Inflammatory macrophage treated with lipopolysaccharide for 4 hours (primary cell): ENCODE data around the gene GGT7.
"Not testable (repeated sequence)": the region's sequence is repeated elsewhere in the genome, so short reads cannot be mapped to it uniquely, and the experiment has no call there.

Experiments used
- DNase-seq: peaks from one replicate; pipeline ENCODE4 v3.0.0-alpha.2; 2020

The GGT7 gene, protein sequence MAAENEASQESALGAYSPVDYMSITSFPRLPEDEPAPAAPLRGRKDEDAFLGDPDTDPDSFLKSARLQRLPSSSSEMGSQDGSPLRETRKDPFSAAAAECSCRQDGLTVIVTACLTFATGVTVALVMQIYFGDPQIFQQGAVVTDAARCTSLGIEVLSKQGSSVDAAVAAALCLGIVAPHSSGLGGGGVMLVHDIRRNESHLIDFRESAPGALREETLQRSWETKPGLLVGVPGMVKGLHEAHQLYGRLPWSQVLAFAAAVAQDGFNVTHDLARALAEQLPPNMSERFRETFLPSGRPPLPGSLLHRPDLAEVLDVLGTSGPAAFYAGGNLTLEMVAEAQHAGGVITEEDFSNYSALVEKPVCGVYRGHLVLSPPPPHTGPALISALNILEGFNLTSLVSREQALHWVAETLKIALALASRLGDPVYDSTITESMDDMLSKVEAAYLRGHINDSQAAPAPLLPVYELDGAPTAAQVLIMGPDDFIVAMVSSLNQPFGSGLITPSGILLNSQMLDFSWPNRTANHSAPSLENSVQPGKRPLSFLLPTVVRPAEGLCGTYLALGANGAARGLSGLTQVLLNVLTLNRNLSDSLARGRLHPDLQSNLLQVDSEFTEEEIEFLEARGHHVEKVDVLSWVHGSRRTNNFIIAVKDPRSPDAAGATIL

GRCh38 chr20:34872622-34873224 is at the start of gene GGT7:
Gene GGT7 (minus strand): TSS chr20:34872856. CDS start chr20:34872815, 41 bp downstream.
- DNase-seq, result peak; percentile 67

DNA sequence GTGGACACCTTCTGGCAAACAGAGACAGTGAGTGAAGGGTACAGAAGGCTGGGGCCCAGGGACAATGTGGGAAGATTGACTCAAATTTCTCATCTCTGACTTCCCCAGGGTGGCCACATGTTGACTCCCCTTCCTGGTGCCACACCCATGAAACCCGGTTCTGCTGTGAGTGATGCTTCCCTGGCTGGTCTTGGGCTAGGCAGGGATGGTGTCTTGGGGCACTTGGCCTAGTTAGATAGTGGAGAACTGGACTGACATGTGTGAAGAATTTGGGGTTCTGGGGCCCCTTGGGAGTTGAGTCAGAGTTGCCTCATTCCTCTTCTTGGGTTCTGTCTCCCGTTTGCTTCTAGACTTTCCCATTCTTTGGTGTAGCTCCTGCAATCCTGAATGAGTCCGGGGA is 48.8 kb upstream of the GGT7 start:
- no peak for DNase-seq

GRCh38 chr20:34920055-34920454 is 47.4 kb upstream of the GGT7 start:
- DNase-seq, result no peak

- no peak for DNase-seq
Measured at GRCh38 chr20:34916774-34917354, 44.2 kb upstream of the GGT7 start.

GRCh38 chr20:34915749-34916455 is 43.2 kb upstream of the GGT7 start:
- DNase-seq, result no peak

DNA sequence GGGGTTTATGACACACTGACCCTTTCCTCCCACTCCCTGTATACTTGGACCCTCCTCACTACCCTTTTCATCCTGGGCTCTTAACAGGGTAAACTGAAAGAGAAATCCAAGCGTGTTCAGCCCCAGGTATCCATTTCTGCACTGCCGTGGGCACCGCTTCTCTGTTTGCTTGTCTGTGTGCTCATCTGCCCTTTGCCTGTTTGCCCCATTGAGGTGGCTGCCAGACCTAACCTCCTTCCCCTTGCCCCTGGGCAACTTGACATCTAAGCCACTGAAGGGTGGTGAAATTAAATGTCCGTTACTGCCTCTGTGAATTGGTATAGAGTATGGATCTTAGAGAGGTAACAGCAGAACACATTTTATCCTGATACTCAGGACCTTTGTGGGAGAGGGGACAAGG is 42.5 kb upstream of the GGT7 start:
- no peak for DNase-seq

DNA sequence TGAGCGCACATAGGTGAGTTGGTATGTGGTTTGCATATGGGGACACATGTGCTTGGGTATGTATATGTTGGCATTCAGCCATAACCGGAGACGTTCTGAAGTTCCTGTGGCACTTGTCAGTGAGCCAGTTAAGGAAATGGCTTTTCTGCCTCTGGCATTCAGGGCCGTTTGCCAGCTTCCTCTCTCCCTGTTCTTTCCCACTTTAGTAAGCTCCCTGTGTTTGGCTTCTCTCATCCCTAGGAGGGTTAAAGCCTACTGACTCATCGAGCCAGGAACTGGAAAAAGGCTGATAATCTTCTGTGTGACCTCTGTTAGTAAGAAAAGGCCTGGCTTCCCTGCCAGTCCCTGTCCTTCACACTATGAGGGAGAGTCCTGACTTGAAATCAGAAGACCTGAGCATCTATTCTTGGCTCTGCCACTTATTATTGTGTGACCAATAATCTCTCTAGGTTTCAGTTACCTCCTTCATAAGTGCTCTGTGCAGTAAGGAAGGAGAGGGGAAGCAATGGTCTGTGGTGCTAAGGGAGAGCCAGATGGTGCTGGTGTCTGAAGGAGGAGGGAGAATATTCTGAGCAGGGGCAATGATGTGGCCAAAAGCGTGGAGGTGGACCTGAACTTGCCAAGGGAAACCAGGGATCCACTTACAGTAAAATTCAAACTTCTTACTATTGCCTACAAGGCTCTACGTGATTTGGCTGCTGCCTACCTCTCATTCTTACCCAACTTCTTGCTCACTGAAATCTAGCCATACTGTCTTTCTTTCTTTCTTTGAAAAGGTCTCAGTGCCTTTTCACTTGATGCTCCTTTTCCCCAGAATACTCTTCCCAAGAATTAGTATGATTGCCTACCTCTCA is 35.2 kb upstream of the GGT7 start:
- no peak for DNase-seq

- DNase-seq, result peak; percentile 75
Measured at GRCh38 chr20:34904202-34904621, 31.6 kb upstream of the GGT7 start.

GRCh38 chr20:34898731-34899130 is 26.1 kb upstream of the GGT7 start:
- not testable (repeated sequence) for DNase-seq

GRCh38 chr20:34898129-34898528 is 25.5 kb upstream of the GGT7 start:
- DNase-seq, result not testable (repeated sequence)

- no peak for DNase-seq
Measured at GRCh38 chr20:34896086-34896621, 23.5 kb upstream of the GGT7 start.

- no peak for DNase-seq
Measured at GRCh38 chr20:34895465-34895864, 22.8 kb upstream of the GGT7 start.

DNA sequence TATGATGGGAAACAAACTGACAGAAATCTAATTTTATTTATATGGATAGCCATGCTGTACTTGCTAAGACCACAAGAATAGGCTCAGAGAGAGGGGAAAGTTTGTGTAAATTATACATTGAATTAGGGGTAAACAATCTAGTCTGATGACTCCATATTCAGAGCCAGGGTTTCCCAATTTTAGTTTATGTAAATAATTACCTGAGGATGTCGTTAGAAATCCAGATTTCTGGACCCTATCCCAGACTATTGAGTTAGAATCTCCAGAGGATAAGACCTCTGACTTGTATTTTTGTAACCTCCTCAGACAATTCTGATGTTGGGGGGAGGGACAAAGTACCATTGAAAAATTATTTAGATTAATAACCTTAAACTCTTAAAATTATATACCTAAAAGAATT is 22.1 kb upstream of the GGT7 start:
- no peak for DNase-seq

GRCh38 chr20:34892671-34893070 is 20.0 kb upstream of the GGT7 start:
- DNase-seq, result peak; percentile 31

DNA sequence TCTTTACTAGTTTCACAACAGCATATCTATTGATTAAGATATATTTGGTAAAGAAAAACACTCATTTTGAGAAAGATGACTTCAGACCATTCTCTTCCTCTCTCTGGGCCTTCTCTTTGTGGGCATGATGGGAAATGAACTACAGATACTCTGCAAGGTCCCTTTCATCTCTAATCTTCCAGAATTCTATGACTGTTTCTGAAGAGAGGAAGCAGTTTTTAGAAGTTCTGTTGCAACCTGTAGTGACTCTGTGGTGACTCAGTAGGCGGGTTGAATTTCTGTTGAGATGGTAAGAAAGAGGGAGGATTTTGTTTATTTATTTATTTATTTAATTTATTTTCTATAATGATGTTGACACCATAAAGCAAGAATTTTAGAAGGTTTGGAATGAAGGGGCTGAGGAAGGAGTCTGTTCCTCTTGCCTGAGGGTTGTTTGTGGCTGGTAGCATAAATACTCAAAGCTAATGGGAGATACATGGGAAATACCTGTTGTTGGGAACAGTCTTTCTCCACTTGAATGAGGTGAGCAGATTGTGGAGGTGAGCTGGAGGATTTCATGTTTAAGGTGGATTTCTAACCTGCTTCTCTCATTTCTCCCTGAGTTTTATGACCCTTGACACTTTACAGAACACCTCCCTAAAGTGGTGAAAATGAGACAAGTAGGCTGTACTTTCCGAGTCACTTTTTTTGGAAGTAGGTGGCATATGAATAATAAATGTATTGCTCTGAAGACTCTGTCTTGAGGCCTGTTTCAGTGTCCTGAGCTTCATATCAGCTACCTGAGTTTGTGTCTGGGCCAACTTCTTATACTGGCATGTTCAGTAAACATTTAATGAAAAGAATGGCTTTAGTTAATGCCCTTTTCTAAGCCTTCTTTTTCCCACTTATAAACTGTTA is 18.8 kb upstream of the GGT7 start:
- DNase-seq, result peak; percentile 92

DNA sequence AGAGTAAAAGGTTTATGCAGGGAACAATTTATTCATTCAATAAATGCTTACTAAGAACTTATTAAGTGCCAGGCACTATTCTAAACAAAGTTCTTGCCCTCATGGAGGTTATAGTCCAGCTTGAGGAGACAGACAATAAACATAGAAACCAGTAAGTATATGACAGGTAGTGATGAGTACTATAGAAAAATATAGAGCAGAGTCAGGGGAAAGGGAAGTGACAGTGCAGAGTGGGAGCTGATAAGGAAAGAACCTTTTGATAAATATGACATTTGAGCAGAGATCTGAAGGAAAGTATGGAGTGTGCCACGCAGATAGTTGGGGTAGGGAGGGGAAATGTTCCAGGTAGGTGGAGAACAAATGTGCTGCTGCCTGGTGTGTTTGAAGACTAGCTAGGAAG is 15.8 kb upstream of the GGT7 start:
- no peak for DNase-seq

- no peak for DNase-seq
Measured at GRCh38 chr20:34887023-34887422, 14.4 kb upstream of the GGT7 start.

DNA sequence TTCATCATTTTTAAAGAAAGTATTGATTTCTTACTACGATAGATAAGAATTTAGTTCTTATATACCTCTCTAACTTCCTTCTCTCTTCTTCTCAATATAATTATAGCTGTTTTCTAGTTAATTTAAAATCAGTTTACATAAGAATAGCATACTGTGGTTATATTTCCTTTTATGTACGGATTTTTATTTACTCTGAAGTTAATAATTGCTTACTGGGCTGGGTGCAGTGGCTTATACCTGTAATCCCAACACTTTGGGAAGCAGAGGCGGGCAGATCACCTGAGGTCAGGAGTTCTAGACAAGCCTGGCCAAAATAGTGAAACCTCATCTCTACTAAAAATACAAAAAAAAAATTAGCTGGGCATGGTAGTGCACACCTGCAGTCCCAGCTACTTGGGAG is 13.5 kb upstream of the GGT7 start:
- DNase-seq, result no peak

DNA sequence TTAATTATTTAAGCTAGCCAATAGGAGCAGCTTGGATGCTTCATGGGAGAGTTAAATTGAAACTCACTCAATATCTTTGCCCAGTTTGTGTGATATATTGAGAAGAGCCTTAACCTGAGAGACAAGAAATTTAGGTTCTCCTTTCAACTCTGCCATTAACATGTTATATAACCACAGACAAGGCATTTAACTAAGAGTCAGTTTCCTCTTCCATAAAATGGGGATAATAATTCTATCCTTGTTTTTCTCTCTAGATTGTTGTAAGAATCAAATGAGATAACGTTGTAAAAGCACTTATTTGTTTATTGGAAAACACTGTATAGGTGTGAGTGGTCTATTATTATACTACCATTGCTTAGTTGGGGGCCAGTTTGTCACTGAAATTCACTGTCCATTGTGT is 11.6 kb upstream of the GGT7 start:
- DNase-seq, result no peak

DNA sequence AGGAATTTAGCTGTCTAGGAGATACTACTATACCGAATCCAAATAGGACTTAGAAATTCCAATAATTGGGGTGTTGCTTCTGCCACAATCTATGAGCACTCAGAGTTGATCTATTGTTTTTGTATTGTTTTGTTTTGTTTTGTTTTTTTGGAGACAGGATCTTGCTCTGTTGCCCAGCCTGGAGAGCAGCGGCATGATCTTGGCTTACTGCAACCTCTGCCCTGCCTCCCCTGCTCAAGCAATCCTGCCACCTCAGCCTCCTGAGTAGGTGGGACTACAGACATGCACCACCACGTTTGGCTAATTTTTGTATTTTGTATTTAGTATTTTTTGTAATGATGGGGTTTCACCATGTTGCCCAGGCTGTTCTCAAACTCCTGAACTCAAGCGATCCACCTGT is 11.2 kb upstream of the GGT7 start:
- no peak for DNase-seq
